Mesothelial cell of epicardium (in vitro differentiated cells): ENCODE measurements around the gene LCN2. TPM values are rescaled to one million over a fixed set of nuclear protein-coding genes. Genes with fewer than 3 reads are reported as not detected.

Experiments used
- DNase-seq, 2 experiments: peaks; one replicate each; pipeline ENCODE4 v3.0.0; 2021; ENCODE audit warnings: low spot score in 2 of 2; ENCODE audit not compliant: unreplicated experiment in 2 of 2
- H3K27ac Mint-ChIP-seq: 2 replicates; pipeline ENCODE4 v1.8.0; 2021; ENCODE audit warnings: mixed read lengths
- H3K27me3 Mint-ChIP-seq: 2 replicates; pipeline ENCODE4 v1.8.0; 2021; ENCODE audit warnings: low read depth, mixed read lengths
- H3K36me3 Mint-ChIP-seq: 2 replicates; pipeline ENCODE4 v1.8.0; 2021; ENCODE audit warnings: mixed read lengths
- H3K4me1 Mint-ChIP-seq: 2 replicates; pipeline ENCODE4 v1.8.0; 2021; ENCODE audit warnings: mixed read lengths
- H3K4me3 Mint-ChIP-seq: 2 replicates; pipeline ENCODE4 v1.8.0; 2021; ENCODE audit warnings: mild to moderate bottlenecking, moderate library complexity, mixed read lengths
- H3K9me3 Mint-ChIP-seq: 2 replicates; pipeline ENCODE4 v1.8.0; 2021; ENCODE audit warnings: mixed read lengths
- CTCF ChIP-seq: fragments of 200-600 bp; sonication (generic); IDR thresholded peaks from one replicate; pipeline ENCODE4 v1.5.0; 2021; ENCODE audit warnings: antibody characterized with exemption; ENCODE audit not compliant: unreplicated experiment
- total RNA-seq: library from RNA; stranded (reverse); gene quantifications from 3 replicates; pipeline ENCODE4 v1.2.1, GENCODE V29; 2021

Gene LCN2
- total RNA-seq, 1 donor from 2014 or later = not detected

GRCh38 chr9:128121466-128121810 lies 27.8 kb upstream of the LCN2 start:
- H3K9me3 Mint-ChIP-seq = no peaks in the 10 kb centered on the region
- DNase-seq = no peak
- no peak overlapping the region for H3K4me3 Mint-ChIP-seq
- peaks cover 17% of the 10 kb centered on the region for H3K4me1 Mint-ChIP-seq
- TF ChIP-seq CTCF = no peak
- H3K36me3 Mint-ChIP-seq = peaks cover 5% of the 10 kb centered on the region
- no peak overlapping the region for H3K27ac Mint-ChIP-seq
- H3K27me3 Mint-ChIP-seq = no peaks in the 10 kb centered on the region

- no peak for DNase-seq
- Mint-ChIP-seq H3K36me3 (peaks cover 5% of the 10 kb centered on the region), H3K4me3 (no peak overlapping the region), H3K9me3 (no peaks in the 10 kb centered on the region), H3K4me1 (peaks cover 17% of the 10 kb centered on the region), H3K27me3 (no peaks in the 10 kb centered on the region), H3K27ac (no peak overlapping the region)
- no peak for TF ChIP-seq CTCF
Measured at GRCh38 chr9:128121924-128122808, 27.1 kb upstream of the LCN2 start.

- H3K36me3 Mint-ChIP-seq = peaks cover 5% of the 10 kb centered on the region
- H3K27me3 Mint-ChIP-seq = no peaks in the 10 kb centered on the region
- no peak overlapping the region for H3K4me3 Mint-ChIP-seq
- no peak for TF ChIP-seq CTCF
- H3K27ac Mint-ChIP-seq = no peak overlapping the region
- H3K9me3 Mint-ChIP-seq = no peaks in the 10 kb centered on the region
- peaks cover 14% of the 10 kb centered on the region for H3K4me1 Mint-ChIP-seq
- no peak for DNase-seq
Measured at GRCh38 chr9:128122809-128123175, 26.5 kb upstream of the LCN2 start.

GRCh38 chr9:128123451-128124080 lies 25.7 kb upstream of the LCN2 start:
- Mint-ChIP-seq H3K27me3 (no peaks in the 10 kb centered on the region), H3K27ac (no peak overlapping the region), H3K4me1 (peaks cover 17% of the 10 kb centered on the region), H3K36me3 (peaks cover 5% of the 10 kb centered on the region), H3K4me3 (no peak overlapping the region), H3K9me3 (no peaks in the 10 kb centered on the region)
- no peak for TF ChIP-seq CTCF
- DNase-seq = no peak

GRCh38 chr9:128124451-128124850 lies 24.8 kb upstream of the LCN2 start:
- no peak overlapping the region for H3K27ac Mint-ChIP-seq
- peaks cover 3% of the 10 kb centered on the region for H3K9me3 Mint-ChIP-seq
- peaks cover 5% of the 10 kb centered on the region for H3K36me3 Mint-ChIP-seq
- H3K27me3 Mint-ChIP-seq = no peaks in the 10 kb centered on the region
- H3K4me1 Mint-ChIP-seq = peaks cover 19% of the 10 kb centered on the region
- no peak for DNase-seq
- TF ChIP-seq CTCF = no peak
- H3K4me3 Mint-ChIP-seq = no peak overlapping the region
